ENCODE measurements around the gene PRM3. TPM values are rescaled to one million over a fixed set of nuclear protein-coding genes. Genes with fewer than 3 reads are reported as not detected.

PRM3 gene
- polyA plus RNA-seq, 2 of the 4 experiments (the other 2 are of a cell fraction): not detected

DNA sequence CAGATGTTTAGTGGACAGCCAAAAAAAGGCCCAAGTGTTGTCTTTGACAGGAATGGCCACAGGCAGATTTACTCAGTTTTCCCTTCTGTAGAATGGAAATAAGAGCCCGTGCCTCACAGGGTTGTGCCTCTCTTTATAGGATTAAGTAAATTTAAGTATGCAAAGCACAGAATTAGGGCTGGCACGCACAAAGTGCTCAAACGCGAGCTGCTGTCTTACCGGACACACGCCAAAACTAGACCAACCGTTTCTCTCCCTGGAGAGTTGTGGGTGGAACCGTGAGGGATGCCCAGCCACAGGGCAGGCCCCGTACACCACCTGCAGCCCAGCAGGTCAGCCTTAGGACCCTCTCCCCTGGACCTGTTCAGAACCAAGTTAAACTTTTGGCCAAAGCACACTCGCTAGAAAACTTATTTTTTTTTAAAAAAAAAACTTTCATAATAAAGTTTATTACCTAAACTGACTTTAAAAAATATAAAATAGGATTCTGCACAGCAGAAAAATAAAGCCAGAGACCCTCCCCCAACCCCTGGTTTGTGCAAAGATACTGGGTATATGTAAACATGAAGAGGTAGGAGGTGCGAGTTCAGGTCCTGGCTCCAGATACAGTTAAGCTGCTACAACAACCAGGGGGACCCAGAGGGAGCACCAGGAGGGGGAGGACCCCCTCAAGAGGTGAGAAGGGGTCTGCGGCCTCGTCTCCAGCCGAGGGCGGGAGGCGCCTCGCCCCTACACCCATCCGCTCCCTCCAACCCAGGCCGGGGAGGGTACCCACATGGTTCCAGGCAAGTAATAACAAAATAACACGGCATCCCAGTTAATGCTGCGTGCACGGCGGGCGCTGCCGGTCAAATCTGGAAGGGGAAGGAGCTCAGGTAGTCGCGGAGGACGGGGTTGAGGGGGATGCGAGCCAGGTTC, 19.2 kb downstream of the PRM3 start (continued):
- TF ChIP-seq ESRRA (IDR thresholded peaks at IDR 0.05; ENCODE audit: borderline replicate concordance, low read length) (no peak), EP300 (IDR thresholded peaks at IDR 0.05) (no peak)

DNA sequence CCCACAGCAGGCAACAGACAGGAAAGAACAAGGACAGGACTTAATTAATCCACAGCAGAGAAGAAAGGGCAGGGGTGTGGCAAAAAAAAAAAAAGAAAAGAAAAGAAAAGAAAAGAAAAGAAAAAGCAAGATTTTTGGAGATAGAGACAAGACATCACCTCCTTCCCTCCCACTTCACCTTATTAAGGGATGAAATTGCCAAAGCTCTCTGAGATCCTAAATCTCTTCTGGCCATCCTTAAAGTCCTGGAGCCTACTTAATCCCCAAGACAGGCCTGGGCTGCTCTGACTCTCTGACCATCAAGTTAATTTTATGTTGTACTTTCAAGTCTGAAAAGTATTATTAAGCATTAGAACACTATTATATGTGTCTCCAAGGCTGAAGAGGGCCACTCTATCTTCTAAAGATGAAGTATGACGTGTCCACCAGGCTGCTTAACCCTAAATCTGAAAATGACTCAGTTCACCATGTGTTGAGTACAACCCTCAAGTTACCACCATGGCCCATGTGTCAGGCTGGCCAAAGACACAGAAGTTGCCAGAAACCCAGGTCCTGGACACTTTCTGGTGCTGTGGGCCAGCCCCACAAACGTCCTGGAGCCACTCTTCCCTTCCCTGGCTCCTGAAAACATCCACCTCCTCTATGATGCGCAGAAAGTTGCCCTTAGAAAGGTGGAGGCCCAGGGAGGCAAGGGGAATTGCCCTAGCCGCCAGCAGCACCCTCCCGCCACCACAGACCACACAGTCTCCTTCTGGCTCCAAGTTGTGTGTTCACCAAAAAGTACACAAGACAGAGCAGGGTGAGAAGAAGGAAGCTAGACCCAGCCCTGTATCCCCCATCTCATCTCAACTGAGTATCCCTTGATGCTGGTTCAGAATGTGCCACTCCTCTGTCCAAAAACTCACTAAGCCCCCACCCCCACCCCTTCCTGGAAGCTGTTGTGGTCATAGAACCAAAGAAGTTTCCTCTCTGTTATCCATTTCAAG, 20.1 kb downstream of the PRM3 start:
- Histone ChIP-seq H3K4me3 (no peak overlapping the region), H3K4me2 (no peak overlapping the region), H3K4me1 (0 out of 3 replicates have a peak, but pooled peaks cover 5% of the 10 kb centered on the region), H3K27ac (no peak overlapping the region), H3K9me3 (no peaks in the 10 kb centered on the region)
- ChIA-PET CTCF (interaction anchor here (0.6 to 12.3 kb wide), 2 partner anchors 286 to 1910 kb away, joined by 3 to 364 read pairs; no protein-coding TSS in a partner anchor), POLR2A (no interaction called here)
- DNase-seq (ENCODE audit: low read depth in 1 of 2, low spot score in 1 of 2): no peak
- no peak for ATAC-seq
- TF ChIP-seq POLR2A (IDR thresholded peaks at IDR 0.05; ENCODE audit: low read length) (no peak), RARB (CRISPR knock-in tag; IDR thresholded peaks at IDR 0.05) (no peak), BHLHE40 (IDR thresholded peaks at IDR 0.05; ENCODE audit: low read depth, low read length) (no peak), EHMT2 (IDR thresholded peaks at IDR 0.05; ENCODE audit: low read depth) (no peak), PHF8 (IDR thresholded peaks at IDR 0.05; ENCODE audit: borderline replicate concordance, low read depth) (no peak), FOSB (CRISPR knock-in tag; IDR thresholded peaks at IDR 0.05) (no peak), TP53 (CRISPR knock-in tag; IDR thresholded peaks at IDR 0.05) (no peak), ZC3H11A (IDR thresholded peaks at IDR 0.05) (no peak), SMC3 (IDR thresholded peaks at IDR 0.05) (no peak), ZFP36 (IDR thresholded peaks at IDR 0.05; ENCODE audit: borderline replicate concordance, partially characterized antibody) (no peak), HOXB5 (CRISPR knock-in tag; IDR thresholded peaks at IDR 0.05) (no peak), HEYL (CRISPR knock-in tag; IDR thresholded peaks at IDR 0.05) (no peak), HOXA7 (CRISPR knock-in tag; IDR thresholded peaks at IDR 0.05) (no peak), KDM1A (IDR thresholded peaks at IDR 0.05; ENCODE audit: low read depth) (no peak)
- TF ChIP-seq, protein P1, sequence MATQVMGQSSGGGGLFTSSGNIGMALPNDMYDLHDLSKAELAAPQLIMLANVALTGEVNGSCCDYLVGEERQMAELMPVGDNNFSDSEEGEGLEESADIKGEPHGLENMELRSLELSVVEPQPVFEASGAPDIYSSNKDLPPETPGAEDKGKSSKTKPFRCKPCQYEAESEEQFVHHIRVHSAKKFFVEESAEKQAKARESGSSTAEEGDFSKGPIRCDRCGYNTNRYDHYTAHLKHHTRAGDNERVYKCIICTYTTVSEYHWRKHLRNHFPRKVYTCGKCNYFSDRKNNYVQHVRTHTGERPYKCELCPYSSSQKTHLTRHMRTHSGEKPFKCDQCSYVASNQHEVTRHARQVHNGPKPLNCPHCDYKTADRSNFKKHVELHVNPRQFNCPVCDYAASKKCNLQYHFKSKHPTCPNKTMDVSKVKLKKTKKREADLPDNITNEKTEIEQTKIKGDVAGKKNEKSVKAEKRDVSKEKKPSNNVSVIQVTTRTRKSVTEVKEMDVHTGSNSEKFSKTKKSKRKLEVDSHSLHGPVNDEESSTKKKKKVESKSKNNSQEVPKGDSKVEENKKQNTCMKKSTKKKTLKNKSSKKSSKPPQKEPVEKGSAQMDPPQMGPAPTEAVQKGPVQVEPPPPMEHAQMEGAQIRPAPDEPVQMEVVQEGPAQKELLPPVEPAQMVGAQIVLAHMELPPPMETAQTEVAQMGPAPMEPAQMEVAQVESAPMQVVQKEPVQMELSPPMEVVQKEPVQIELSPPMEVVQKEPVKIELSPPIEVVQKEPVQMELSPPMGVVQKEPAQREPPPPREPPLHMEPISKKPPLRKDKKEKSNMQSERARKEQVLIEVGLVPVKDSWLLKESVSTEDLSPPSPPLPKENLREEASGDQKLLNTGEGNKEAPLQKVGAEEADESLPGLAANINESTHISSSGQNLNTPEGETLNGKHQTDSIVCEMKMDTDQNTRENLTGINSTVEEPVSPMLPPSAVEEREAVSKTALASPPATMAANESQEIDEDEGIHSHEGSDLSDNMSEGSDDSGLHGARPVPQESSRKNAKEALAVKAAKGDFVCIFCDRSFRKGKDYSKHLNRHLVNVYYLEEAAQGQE (IDR thresholded peaks at IDR 0.05): no peak
- TF ChIP-seq, protein P2, sequence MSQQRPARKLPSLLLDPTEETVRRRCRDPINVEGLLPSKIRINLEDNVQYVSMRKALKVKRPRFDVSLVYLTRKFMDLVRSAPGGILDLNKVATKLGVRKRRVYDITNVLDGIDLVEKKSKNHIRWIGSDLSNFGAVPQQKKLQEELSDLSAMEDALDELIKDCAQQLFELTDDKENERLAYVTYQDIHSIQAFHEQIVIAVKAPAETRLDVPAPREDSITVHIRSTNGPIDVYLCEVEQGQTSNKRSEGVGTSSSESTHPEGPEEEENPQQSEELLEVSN (IDR thresholded peaks at IDR 0.05; ENCODE audit: borderline replicate concordance, low read depth): no peak
- no peak for FAIRE-seq
- WGBS (ENCODE audit: missing lambda C conversion rate): 78% methylated on average over 5 of the region's 5 CpGs

DNA sequence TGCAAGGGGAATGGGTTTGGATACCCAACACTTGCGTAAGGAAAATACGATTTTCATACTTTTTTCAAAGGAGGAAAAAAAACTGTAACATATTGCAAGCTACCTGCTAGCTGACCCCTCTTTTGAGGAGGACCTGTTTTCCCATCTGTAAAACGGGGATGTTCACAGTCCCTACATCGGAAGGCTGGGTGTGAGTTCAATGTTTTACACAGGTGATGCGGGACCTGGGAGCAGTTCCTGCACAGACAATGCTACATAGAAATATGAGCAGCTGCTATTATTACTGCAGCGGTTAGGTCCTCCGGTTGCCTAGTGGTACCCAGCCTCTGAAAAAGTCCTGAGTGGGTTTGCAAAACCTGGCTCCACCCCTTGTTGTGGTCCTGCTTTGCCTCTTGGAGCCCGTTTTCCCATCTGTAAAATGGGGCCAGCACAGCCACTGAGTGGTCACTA, 20.9 kb downstream of the PRM3 start:
- FAIRE-seq: no peak
- WGBS (ENCODE audit: missing lambda C conversion rate): 79% methylated on average over 8 of the region's 8 CpGs
- CTCF ChIA-PET: interaction anchor here (12.3 kb wide), 1 partner anchor 285 kb away, joined by 364 read pairs; no protein-coding TSS in a partner anchor

More for the DNA sequence above, 20.9 kb downstream of the PRM3 start:
- 0 out of 3 replicates have a peak, but pooled peaks cover 5% of the 10 kb centered on the region for H3K4me1 ChIP-seq
- no peak for DNase-seq (ENCODE audit: low read depth in 1 of 2, low spot score in 1 of 2)
- ATAC-seq: no peak
- no peak overlapping the region for H3K4me3 ChIP-seq
- H3K4me2 ChIP-seq: no peak overlapping the region
- POLR2A ChIA-PET: no interaction called here
- H3K9me3 ChIP-seq: no peaks in the 10 kb centered on the region
- H3K27ac ChIP-seq: no peak overlapping the region
- TF ChIP-seq CHD2 (IDR thresholded peaks at IDR 0.05; ENCODE audit: low read length, partially characterized antibody) (no peak), NFE2L2 (conservative IDR thresholded peaks at IDR 0.05; ENCODE audit: low read length) (no peak), EHF (CRISPR knock-in tag; IDR thresholded peaks at IDR 0.05) (no peak), FOXS1 (CRISPR knock-in tag; IDR thresholded peaks at IDR 0.05) (no peak), KDM1A (IDR thresholded peaks at IDR 0.05; ENCODE audit: low read depth) (no peak), CEBPB (IDR thresholded peaks at IDR 0.05) (no peak), POLR2A (IDR thresholded peaks at IDR 0.05; ENCODE audit: low read length) (no peak), NR3C1 (IDR thresholded peaks at IDR 0.05) (no peak), BHLHE40 (IDR thresholded peaks at IDR 0.05; ENCODE audit: low read depth, low read length) (no peak), MAZ (IDR thresholded peaks at IDR 0.05; ENCODE audit: borderline replicate concordance, low read depth, low read length) (no peak), CBX2 (IDR thresholded peaks at IDR 0.05; ENCODE audit: borderline replicate concordance, low read depth) (no peak), JUN (IDR thresholded peaks at IDR 0.05) (no peak), CHD4 (IDR thresholded peaks at IDR 0.05; ENCODE audit: borderline replicate concordance) (no peak)
- TF ChIP-seq, protein P3, sequence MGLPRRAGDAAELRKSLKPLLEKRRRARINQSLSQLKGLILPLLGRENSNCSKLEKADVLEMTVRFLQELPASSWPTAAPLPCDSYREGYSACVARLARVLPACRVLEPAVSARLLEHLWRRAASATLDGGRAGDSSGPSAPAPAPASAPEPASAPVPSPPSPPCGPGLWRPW (IDR thresholded peaks at IDR 0.05): no peak
- TF ChIP-seq, protein P2 (IDR thresholded peaks at IDR 0.05; ENCODE audit: borderline replicate concordance, low read depth): no peak

Measured in A549 (cell line).